PFSK-1 (cell line): Measurements from ENCODE around the gene IGF2BP3.

Source experiments
- FOXP2 ChIP-seq: optimal IDR thresholded peaks from 2 replicates; pipeline ENCODE3; 2011; ENCODE audit warnings: borderline replicate concordance, control low read depth, inconsistent platforms; ENCODE audit not compliant: insufficient read depth; ENCODE audit errors: extremely low read length, extremely low read depth
- POLR2AphosphoS5 ChIP-seq: IDR thresholded peaks from 2 replicates; pipeline ENCODE4 v1.6.1; 2012; ENCODE audit warnings: low read depth, mild to moderate bottlenecking, control low read depth, low read length, moderate library complexity
- SIN3A ChIP-seq: IDR thresholded peaks from 2 replicates; pipeline ENCODE4 v1.6.1; 2012; ENCODE audit warnings: mild to moderate bottlenecking, low read length, moderate library complexity, borderline replicate concordance; ENCODE audit not compliant: insufficient read depth
- TAF1 ChIP-seq: IDR thresholded peaks from 2 replicates; pipeline ENCODE4 v1.6.1; 2012; ENCODE audit warnings: low read length, control low read depth, borderline replicate concordance; ENCODE audit not compliant: insufficient read depth
- TF ChIP-seq, protein P1 (sequence below), 2 experiments: IDR thresholded peaks; 2 replicates each; pipeline versions ENCODE4 v1.6.1 to v1.8.0; 2011 to 2012; ENCODE audit warnings: low read depth in 2 of 2, low read length in 2 of 2, control low read depth in 1 of 2, inconsistent platforms in 1 of 2, mild to moderate bottlenecking in 1 of 2, moderate library complexity in 1 of 2; ENCODE audit not compliant: insufficient read depth in 1 of 2

The IGF2BP3 gene

DNA sequence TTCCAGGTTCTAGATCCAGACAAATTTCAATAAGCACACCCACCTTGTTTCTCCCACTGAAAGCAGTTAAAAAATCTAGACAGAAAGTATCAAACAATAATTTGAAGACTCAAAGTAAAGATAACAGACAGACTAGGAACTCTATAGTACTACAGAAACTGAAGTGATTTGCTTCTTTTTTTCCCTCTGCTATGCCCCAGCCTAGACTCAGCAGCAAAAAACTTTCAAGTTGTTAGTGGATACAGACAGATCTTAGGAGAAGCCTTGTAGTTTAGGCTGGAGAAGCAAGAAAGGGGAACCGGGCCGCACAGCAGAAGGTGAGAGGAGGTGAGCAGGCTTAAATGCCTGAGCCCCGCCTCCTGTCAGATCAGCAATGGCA, 65.1 kb downstream of the IGF2BP3 start:
- TF ChIP-seq, protein P1, sequence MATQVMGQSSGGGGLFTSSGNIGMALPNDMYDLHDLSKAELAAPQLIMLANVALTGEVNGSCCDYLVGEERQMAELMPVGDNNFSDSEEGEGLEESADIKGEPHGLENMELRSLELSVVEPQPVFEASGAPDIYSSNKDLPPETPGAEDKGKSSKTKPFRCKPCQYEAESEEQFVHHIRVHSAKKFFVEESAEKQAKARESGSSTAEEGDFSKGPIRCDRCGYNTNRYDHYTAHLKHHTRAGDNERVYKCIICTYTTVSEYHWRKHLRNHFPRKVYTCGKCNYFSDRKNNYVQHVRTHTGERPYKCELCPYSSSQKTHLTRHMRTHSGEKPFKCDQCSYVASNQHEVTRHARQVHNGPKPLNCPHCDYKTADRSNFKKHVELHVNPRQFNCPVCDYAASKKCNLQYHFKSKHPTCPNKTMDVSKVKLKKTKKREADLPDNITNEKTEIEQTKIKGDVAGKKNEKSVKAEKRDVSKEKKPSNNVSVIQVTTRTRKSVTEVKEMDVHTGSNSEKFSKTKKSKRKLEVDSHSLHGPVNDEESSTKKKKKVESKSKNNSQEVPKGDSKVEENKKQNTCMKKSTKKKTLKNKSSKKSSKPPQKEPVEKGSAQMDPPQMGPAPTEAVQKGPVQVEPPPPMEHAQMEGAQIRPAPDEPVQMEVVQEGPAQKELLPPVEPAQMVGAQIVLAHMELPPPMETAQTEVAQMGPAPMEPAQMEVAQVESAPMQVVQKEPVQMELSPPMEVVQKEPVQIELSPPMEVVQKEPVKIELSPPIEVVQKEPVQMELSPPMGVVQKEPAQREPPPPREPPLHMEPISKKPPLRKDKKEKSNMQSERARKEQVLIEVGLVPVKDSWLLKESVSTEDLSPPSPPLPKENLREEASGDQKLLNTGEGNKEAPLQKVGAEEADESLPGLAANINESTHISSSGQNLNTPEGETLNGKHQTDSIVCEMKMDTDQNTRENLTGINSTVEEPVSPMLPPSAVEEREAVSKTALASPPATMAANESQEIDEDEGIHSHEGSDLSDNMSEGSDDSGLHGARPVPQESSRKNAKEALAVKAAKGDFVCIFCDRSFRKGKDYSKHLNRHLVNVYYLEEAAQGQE (IDR thresholded peaks at IDR 0.05; ENCODE audit: insufficient read depth in 1 of 2, low read depth in 2 of 2, low read length in 2 of 2) = no peak
- no peak for TF ChIP-seq TAF1
- TF ChIP-seq SIN3A = no peak
- TF ChIP-seq POLR2AphosphoS5 = no peak
- no peak for TF ChIP-seq FOXP2

GRCh38 chr7:23404546-23405239, 65.6 kb downstream of the IGF2BP3 start:
- TF ChIP-seq, protein P1 (IDR thresholded peaks at IDR 0.05; ENCODE audit: insufficient read depth in 1 of 2, low read depth in 2 of 2, low read length in 2 of 2) = no peak
- TF ChIP-seq SIN3A (no peak), POLR2AphosphoS5 (no peak), FOXP2 (no peak), TAF1 (no peak)

- TF ChIP-seq, protein P1 (IDR thresholded peaks at IDR 0.05; ENCODE audit: insufficient read depth in 1 of 2, low read depth in 2 of 2, low read length in 2 of 2) = no peak
- TF ChIP-seq SIN3A (no peak), TAF1 (no peak), FOXP2 (no peak), POLR2AphosphoS5 (no peak)
These were observed 66.3 kb downstream of the IGF2BP3 start for GRCh38 chr7:23403970-23404369.

DNA sequence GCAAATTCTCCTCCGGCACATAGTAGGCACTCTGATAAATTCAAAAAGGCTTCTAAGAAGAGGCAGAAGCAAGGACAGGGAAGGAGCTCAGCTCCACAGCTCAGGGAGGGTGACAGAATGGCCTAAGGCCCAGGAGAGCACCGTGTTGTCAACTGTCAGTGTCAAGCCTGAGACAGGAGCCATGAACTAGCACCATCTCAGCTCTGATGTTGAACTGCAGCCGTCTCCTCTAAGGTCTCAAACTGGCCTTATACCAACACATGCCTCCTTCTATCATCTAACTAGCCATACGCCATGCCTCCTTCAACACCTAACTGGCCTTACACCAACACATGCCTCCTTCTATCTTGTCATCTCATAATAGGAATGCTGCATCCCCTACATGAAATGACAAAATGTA, 73.0 kb downstream of the IGF2BP3 start:
- TF ChIP-seq, protein P1 (IDR thresholded peaks at IDR 0.05; ENCODE audit: insufficient read depth in 1 of 2, low read depth in 2 of 2, low read length in 2 of 2) = no peak
- no peak for TF ChIP-seq SIN3A
- TF ChIP-seq POLR2AphosphoS5 = no peak
